IMR-90 (cell line): ENCODE measurements around the gene FUT7. TPM values are rescaled to one million over a fixed set of nuclear protein-coding genes. Genes with fewer than 3 reads are reported as not detected.

ENCODE experiments used
- ATAC-seq: fragments of 200-7000 bp; cut with Tn5 transposase; 2 replicates; pipeline ENCODE4 v1.9.1; 2020; ENCODE audit warnings: low read depth, mild to moderate bottlenecking, moderate library complexity
- BruUV-seq: library from RNA; stranded (reverse); fragments of 400-500 nt; replicated peaks from 2 replicates; lab custom pipeline; 2021; lab: Mats Ljungman, UMichigan
- CTCF ChIA-PET: fragments of 300-600 bp; formaldehyde crosslinking; extraction: SDS; loops from one replicate; lab custom pipeline; 2021; ENCODE audit warnings: antibody characterized with exemption; lab: Yijun Ruan, JAX
- POLR2A ChIA-PET: fragments of 300-600 bp; sonication (Branson Sonifier 250); formaldehyde crosslinking; loops from one replicate; lab custom pipeline; 2022; ENCODE audit warnings: antibody characterized with exemption; ENCODE audit not compliant: unreplicated experiment; lab: Charles Lee
- DNase-seq: peaks from one replicate; pipeline ENCODE4 v3.0.0; 2013
- H2AFZ ChIP-seq: replicated peaks from 2 replicates; pipeline ENCODE3; 2013; ENCODE audit warnings: low read length, mild to moderate bottlenecking; ENCODE audit not compliant: poor library complexity
- H2AK5ac ChIP-seq: 2 replicates; pipeline ENCODE4 v1.6.1; 2013; ENCODE audit warnings: low read depth, low read length, inconsistent platforms
- H2AK9ac ChIP-seq: replicated peaks from 2 replicates; pipeline ENCODE3; 2013; ENCODE audit warnings: mild to moderate bottlenecking, low read depth, low read length, moderate library complexity; ENCODE audit not compliant: poor library complexity
- H2BK120ac ChIP-seq: 2 replicates; pipeline ENCODE4 v1.6.1; 2013; ENCODE audit warnings: low read depth, low read length, inconsistent platforms
- H2BK15ac ChIP-seq: 3 replicates; pipeline ENCODE4 v1.6.1; 2013; ENCODE audit warnings: low read depth, low read length, inconsistent platforms
- H2BK20ac ChIP-seq: 2 replicates; pipeline ENCODE4 v1.6.1; 2013; ENCODE audit warnings: low read depth, mild to moderate bottlenecking, inconsistent platforms, low read length, moderate library complexity
- H2BK5ac ChIP-seq: 2 replicates; pipeline ENCODE4 v1.6.1; 2013; ENCODE audit warnings: mild to moderate bottlenecking, low read depth, low read length, inconsistent platforms; ENCODE audit not compliant: poor library complexity, severe bottlenecking
- H3K14ac ChIP-seq: replicated peaks from 2 replicates; pipeline ENCODE4 v1.6.1; 2013; ENCODE audit warnings: low read depth, low read length, inconsistent platforms
- H3K18ac ChIP-seq: 2 replicates; pipeline ENCODE4 v1.6.1; 2013; ENCODE audit warnings: low read depth, low read length, control low read depth
- H3K23ac ChIP-seq: 2 replicates; pipeline ENCODE4 v1.6.1; 2013; ENCODE audit warnings: low read depth, low read length, inconsistent platforms
- H3K27ac ChIP-seq: 2 replicates; pipeline ENCODE4 v1.5.1; 2013; ENCODE audit warnings: mild to moderate bottlenecking, control low read depth, low read length; ENCODE audit not compliant: insufficient read depth
- H3K27me3 ChIP-seq: 2 replicates; pipeline ENCODE4 v1.6.1; 2013; ENCODE audit warnings: low read length; ENCODE audit not compliant: control insufficient read depth, insufficient read depth
- H3K36me3 ChIP-seq: 2 replicates; pipeline ENCODE4 v1.6.1; 2013; ENCODE audit warnings: low read length, mixed read lengths; ENCODE audit not compliant: control insufficient read depth, insufficient read depth
- H3K4ac ChIP-seq: 2 replicates; pipeline ENCODE4 v1.6.1; 2013; ENCODE audit warnings: low read depth, low read length, inconsistent platforms
- H3K4me1 ChIP-seq: 2 replicates; pipeline ENCODE4 v1.6.1; 2013; ENCODE audit warnings: low read length, mixed read lengths; ENCODE audit not compliant: control insufficient read depth, insufficient read depth
- H3K4me2 ChIP-seq: 2 replicates; pipeline ENCODE4 v1.6.1; 2013; ENCODE audit warnings: low read depth, mild to moderate bottlenecking, control low read depth, low read length, moderate library complexity
- H3K4me3 ChIP-seq: 2 replicates; pipeline ENCODE4 v1.5.1; 2013; ENCODE audit warnings: low read depth, mild to moderate bottlenecking, control low read depth, low read length, moderate library complexity; ENCODE audit not compliant: insufficient read depth
- H3K56ac ChIP-seq: 2 replicates; pipeline ENCODE4 v1.6.1; 2013; ENCODE audit warnings: low read length, inconsistent platforms; ENCODE audit not compliant: insufficient read depth; ENCODE audit errors: extremely low read depth
- H3K79me1 ChIP-seq, 2 experiments: 2 replicates each; pipeline ENCODE4 v1.6.1; 2013; ENCODE audit warnings: low read length in 2 of 2, inconsistent platforms in 1 of 2, low read depth in 1 of 2
- H3K9ac ChIP-seq: 2 replicates; pipeline ENCODE4 v1.6.1; 2013; ENCODE audit warnings: low read depth, low read length, control low read depth
- H3K9me1 ChIP-seq: 2 replicates; pipeline ENCODE4 v1.6.1; 2013; ENCODE audit warnings: low read length, inconsistent platforms; ENCODE audit not compliant: insufficient read depth
- H3K9me3 ChIP-seq: 2 replicates; pipeline ENCODE4 v1.6.1; 2013; ENCODE audit warnings: low read length; ENCODE audit not compliant: control insufficient read depth, insufficient read depth
- H4K20me1 ChIP-seq: 2 replicates; pipeline ENCODE4 v1.6.1; 2013; ENCODE audit warnings: low read length, inconsistent platforms; ENCODE audit not compliant: insufficient read depth
- H4K5ac ChIP-seq: 2 replicates; pipeline ENCODE4 v1.6.1; 2013; ENCODE audit warnings: mild to moderate bottlenecking, low read depth, low read length, control low read depth
- H4K8ac ChIP-seq, 2 experiments: 2 replicates each; pipeline ENCODE4 v1.6.1; 2013; ENCODE audit warnings: low read depth in 2 of 2, low read length in 2 of 2, control low read depth in 1 of 2, inconsistent platforms in 1 of 2
- H4K91ac ChIP-seq: 2 replicates; pipeline ENCODE4 v1.6.1; 2013; ENCODE audit warnings: low read depth, low read length, inconsistent platforms; ENCODE audit not compliant: insufficient read depth
- CHD1 ChIP-seq: IDR thresholded peaks from 2 replicates; pipeline ENCODE4 v1.6.1; 2012; ENCODE audit warnings: low read depth, low read length, improper control_type of control experiment
- FOS ChIP-seq: fragments of 150-350 bp; IDR thresholded peaks from 2 replicates; pipeline ENCODE4 v1.6.1; 2016; ENCODE audit warnings: low read depth, low read length
- MAFK ChIP-seq: IDR thresholded peaks from 2 replicates; pipeline ENCODE4 v1.6.1; 2012; ENCODE audit warnings: low read depth, low read length, improper control_type of control experiment
- MXI1 ChIP-seq: IDR thresholded peaks from 2 replicates; pipeline ENCODE4 v1.6.1; 2012; ENCODE audit warnings: low read depth, mild to moderate bottlenecking, low read length, moderate library complexity, borderline replicate concordance
- RCOR1 ChIP-seq: IDR thresholded peaks from 2 replicates; pipeline ENCODE4 v1.6.1; 2012; ENCODE audit warnings: mild to moderate bottlenecking, low read length, improper control_type of control experiment; ENCODE audit not compliant: insufficient replicate concordance
- WGBS, 2 experiments: methylation state at CpG; one replicate each; pipeline versions ENCODE4 v1.1.5 to v1.1.7; 2013; ENCODE audit warnings: missing lambda C conversion rate in 2 of 2; ENCODE audit not compliant: insufficient read length in 1 of 2; ENCODE audit errors: extremely low coverage in 2 of 2; 5-methylcytosine and 5-hydroxymethylcytosine counted together
- dilution Hi-C: fragments of 300-500 bp; cut with HindIII; formaldehyde crosslinking; loops from one replicate; pipeline ENCODE4 v1.14.3; 2018; ENCODE audit warnings: low sequenced_read_pairs; ENCODE audit not compliant: unreplicated experiment
- in situ Hi-C: fragments of 300-500 bp; cut with MboI; formaldehyde crosslinking; loops from 3 replicates; pipeline ENCODE4 v1.14.3; 2019; ENCODE audit warnings: low sequenced_read_pairs, inconsistent platforms, mixed read lengths
- intact Hi-C: fragments of 100-400 bp; cut with micrococcal nuclease; formaldehyde crosslinking; loops from 2 replicates; pipeline ENCODE4 v1.10.0; 2022
- polyA plus RNA-seq, 3 experiments: library from polyadenylated mRNA; depleted of rRNA; stranded (reverse); fragments of >200 nt; gene quantifications; 2 replicates each; pipeline ENCODE4 v1.2.3, GENCODE V29; 2012; ENCODE audit warnings: low replicate concordance in 1 of 3
- total RNA-seq: library from RNA; depleted of rRNA; stranded (reverse); fragments of >200 nt; gene quantifications from 2 replicates; pipeline ENCODE4 v1.2.3, GENCODE V29; 2012
- TF ChIP-seq, protein P1 (sequence below): fragments of 150-350 bp; IDR thresholded peaks from 2 replicates; pipeline ENCODE4 v1.6.1; 2016; ENCODE audit warnings: low read depth, mild to moderate bottlenecking, low read length, moderate library complexity, borderline replicate concordance

The FUT7 gene
- total and polyA plus RNA-seq, 2 of the 4 experiments (the other 2 are of a cell fraction): not detected

DNA sequence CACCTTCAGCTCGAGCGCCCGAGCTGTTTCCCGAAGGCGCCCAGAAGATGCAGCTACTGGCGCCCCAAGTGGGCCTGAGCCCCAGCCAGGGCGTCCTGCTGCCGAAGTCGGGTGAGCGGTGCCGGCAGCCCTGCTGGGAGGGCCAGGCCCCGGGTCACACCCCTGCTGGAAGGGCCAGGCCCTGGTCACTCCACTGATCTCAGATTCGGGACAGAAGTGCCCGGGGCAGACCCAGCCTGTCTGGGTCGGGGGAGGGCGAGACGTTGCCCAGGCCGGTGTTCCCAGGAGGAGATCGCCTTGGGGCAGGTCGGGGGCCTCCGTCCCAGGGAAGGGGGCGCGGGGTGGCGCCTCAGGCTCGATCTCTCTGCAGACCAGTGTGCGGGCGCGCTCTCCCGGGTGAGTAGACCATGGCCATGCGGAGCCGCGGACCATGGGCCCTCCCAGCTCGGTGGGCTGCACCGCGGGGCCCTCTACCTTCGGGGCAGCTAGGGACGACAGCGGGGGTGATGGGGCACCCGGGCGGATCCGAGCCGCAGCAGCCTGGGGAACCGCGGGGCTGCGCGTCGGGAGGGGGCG, 46.8 kb downstream of the FUT7 start:
- TF ChIP-seq MXI1 (no peak), CHD1 (no peak), MAFK (no peak), RCOR1 (no peak), FOS (no peak)
- TF ChIP-seq, protein P1, sequence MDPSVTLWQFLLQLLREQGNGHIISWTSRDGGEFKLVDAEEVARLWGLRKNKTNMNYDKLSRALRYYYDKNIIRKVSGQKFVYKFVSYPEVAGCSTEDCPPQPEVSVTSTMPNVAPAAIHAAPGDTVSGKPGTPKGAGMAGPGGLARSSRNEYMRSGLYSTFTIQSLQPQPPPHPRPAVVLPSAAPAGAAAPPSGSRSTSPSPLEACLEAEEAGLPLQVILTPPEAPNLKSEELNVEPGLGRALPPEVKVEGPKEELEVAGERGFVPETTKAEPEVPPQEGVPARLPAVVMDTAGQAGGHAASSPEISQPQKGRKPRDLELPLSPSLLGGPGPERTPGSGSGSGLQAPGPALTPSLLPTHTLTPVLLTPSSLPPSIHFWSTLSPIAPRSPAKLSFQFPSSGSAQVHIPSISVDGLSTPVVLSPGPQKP: no peak
- H3K79me1 ChIP-seq: no peaks in the 10 kb centered on the region
- no peak overlapping the region for H2AFZ ChIP-seq
- H3K23ac ChIP-seq: no peak overlapping the region
- H3K18ac ChIP-seq: no peak overlapping the region
- no peak overlapping the region for H3K4me2 ChIP-seq
- H3K4me1 ChIP-seq: no peaks in the 10 kb centered on the region
- H3K9me1 ChIP-seq: no peaks in the 10 kb centered on the region
- H3K4ac ChIP-seq: no peak overlapping the region
- H2BK5ac ChIP-seq: no peak overlapping the region
- no peak overlapping the region for H3K9ac ChIP-seq
- ATAC-seq (peak; percentile 12; the same call in 1 of the 2 replicates), DNase-seq (no peak)
- H3K27ac ChIP-seq: no peak overlapping the region
- H2AK9ac ChIP-seq: no peak overlapping the region
- ChIA-PET CTCF (no interaction called here), POLR2A (no interaction called here)
- H3K36me3 ChIP-seq: no peaks in the 10 kb centered on the region
- WGBS, 2 experiments: 12% methylated on average over 23 of the region's 48 CpGs; no CpG with 5 or more reads in 1 of the 2 experiments
- no peaks in the 10 kb centered on the region; the same call in 1 of the 2 replicates for H3K9me3 ChIP-seq
- H2AK5ac ChIP-seq: no peak overlapping the region
- H4K91ac ChIP-seq: no peak overlapping the region
- dilution Hi-C loops (no loop called here), intact Hi-C loops (no loop called here), in situ Hi-C loops (no loop called here)
- H3K56ac ChIP-seq: no peak overlapping the region
- no peaks in the 10 kb centered on the region for H4K20me1 ChIP-seq
- H3K4me3 ChIP-seq: no peak overlapping the region
- H4K8ac ChIP-seq: no peak overlapping the region
- H2BK120ac ChIP-seq: no peak overlapping the region
- H3K27me3 ChIP-seq: peaks cover 52% of the 10 kb centered on the region
- H2BK15ac ChIP-seq: no peak overlapping the region
- H4K5ac ChIP-seq: no peak overlapping the region
- H3K14ac ChIP-seq: no peak overlapping the region
- no peak overlapping the region for H2BK20ac ChIP-seq
- BruUV-seq: no TSS peak
